H1 (cell line): Measurements from ENCODE around the gene MAP1B.

ENCODE experiments used
- CBX5 ChIP-seq: fragments of 300-800, 300-1000 bp; sonication (generic); IDR thresholded peaks from 2 replicates; pipeline ENCODE4 v1.7.1; 2016; ENCODE audit warnings: antibody characterized with exemption, low read length, low read depth
- EGR1 ChIP-seq: IDR thresholded peaks from 2 replicates; pipeline ENCODE4 v1.6.1; 2011; ENCODE audit warnings: low read depth, low read length, borderline replicate concordance
- EP300 ChIP-seq, 2 experiments: IDR thresholded peaks; 1 replicate in 1 of 2; 2 replicates in 1 of 2; pipeline ENCODE4 v1.6.1; 2011 to 2012; ENCODE audit warnings: low read depth in 2 of 2, low read length in 2 of 2, mild to moderate bottlenecking in 2 of 2, borderline replicate concordance in 1 of 2, inconsistent platforms in 1 of 2, moderate library complexity in 1 of 2
- GABPA ChIP-seq: IDR thresholded peaks from 2 replicates; pipeline ENCODE4 v1.6.1; 2011; ENCODE audit warnings: mild to moderate bottlenecking, low read length, moderate library complexity, borderline replicate concordance; ENCODE audit not compliant: insufficient read depth
- HDAC2 ChIP-seq, 2 experiments: fragments of 300-600 bp in 1 of 2; sonication (generic) in 1 of 2; IDR thresholded peaks; 2 replicates each; pipeline ENCODE4 v1.6.1; 2011 to 2012; ENCODE audit warnings: low read depth in 2 of 2, low read length in 2 of 2, mild to moderate bottlenecking in 2 of 2, moderate library complexity in 2 of 2, borderline replicate concordance in 1 of 2, inconsistent platforms in 1 of 2
- POLR2AphosphoS5 ChIP-seq: IDR thresholded peaks from 2 replicates; pipeline ENCODE4 v1.6.1; 2011; ENCODE audit warnings: low read depth, low read length
- SIRT6 ChIP-seq: IDR thresholded peaks from one replicate; pipeline ENCODE4 v1.7.1; 2012; ENCODE audit warnings: low read length, inconsistent platforms
- SIX5 ChIP-seq: IDR thresholded peaks from 2 replicates; pipeline ENCODE4 v1.6.1; 2011; ENCODE audit warnings: mild to moderate bottlenecking, low read depth, low read length
- TAF1 ChIP-seq: IDR thresholded peaks from 2 replicates; pipeline ENCODE4 v1.6.1; 2011; ENCODE audit warnings: mild to moderate bottlenecking, low read depth, low read length
- TCF12 ChIP-seq: IDR thresholded peaks from 2 replicates; pipeline ENCODE4 v1.6.1; 2011; ENCODE audit warnings: low read depth, mild to moderate bottlenecking, low read length
- TF ChIP-seq, protein P1 (sequence below): IDR thresholded peaks from 2 replicates; pipeline ENCODE4 v1.6.1; 2012; ENCODE audit warnings: low read length, inconsistent platforms
- TF ChIP-seq, protein P2 (sequence below), 3 experiments: IDR thresholded peaks; 1 replicate in 2 of 3; 2 replicates in 1 of 3; pipeline versions ENCODE4 v1.5.1 to v1.6.1; 2011; ENCODE audit warnings: low read length in 3 of 3, mild to moderate bottlenecking in 3 of 3, inconsistent platforms in 2 of 3, low read depth in 1 of 3, moderate library complexity in 1 of 3; ENCODE audit not compliant: insufficient read depth in 1 of 3; ENCODE audit errors: control extremely low read depth in 1 of 3

DNA sequence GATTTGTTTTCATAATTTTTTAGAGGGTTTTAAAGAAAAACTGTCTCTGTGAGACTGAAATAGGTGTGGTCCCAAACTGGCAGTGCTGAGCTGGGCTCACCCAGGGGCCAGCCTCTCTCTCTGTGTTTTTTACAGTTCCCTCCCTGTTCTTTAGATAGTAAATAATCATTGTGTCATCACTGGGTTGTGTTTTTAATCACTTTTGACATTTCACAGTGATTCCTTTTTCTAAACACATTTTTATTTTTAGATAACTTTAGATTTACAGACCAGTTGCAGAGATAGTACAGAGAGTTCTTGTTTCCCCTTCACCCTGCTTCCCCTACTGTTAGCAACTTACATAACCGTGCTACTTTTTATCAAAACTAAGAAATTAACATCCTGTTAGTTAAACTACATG lies 44.4 kb downstream of the MAP1B start:
- TF ChIP-seq HDAC2 (IDR thresholded peaks at IDR 0.05; ENCODE audit: borderline replicate concordance in 1 of 2, low read depth in 2 of 2, low read length in 2 of 2) (no peak), SIRT6 (no peak), TCF12 (no peak), EP300 (IDR thresholded peaks at IDR 0.05; ENCODE audit: borderline replicate concordance in 1 of 2, low read depth in 2 of 2, low read length in 2 of 2) (no peak), TAF1 (no peak), POLR2AphosphoS5 (no peak), EGR1 (no peak), CBX5 (no peak), GABPA (no peak), SIX5 (no peak)
- TF ChIP-seq, protein P1, sequence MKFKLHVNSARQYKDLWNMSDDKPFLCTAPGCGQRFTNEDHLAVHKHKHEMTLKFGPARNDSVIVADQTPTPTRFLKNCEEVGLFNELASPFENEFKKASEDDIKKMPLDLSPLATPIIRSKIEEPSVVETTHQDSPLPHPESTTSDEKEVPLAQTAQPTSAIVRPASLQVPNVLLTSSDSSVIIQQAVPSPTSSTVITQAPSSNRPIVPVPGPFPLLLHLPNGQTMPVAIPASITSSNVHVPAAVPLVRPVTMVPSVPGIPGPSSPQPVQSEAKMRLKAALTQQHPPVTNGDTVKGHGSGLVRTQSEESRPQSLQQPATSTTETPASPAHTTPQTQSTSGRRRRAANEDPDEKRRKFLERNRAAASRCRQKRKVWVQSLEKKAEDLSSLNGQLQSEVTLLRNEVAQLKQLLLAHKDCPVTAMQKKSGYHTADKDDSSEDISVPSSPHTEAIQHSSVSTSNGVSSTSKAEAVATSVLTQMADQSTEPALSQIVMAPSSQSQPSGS, result no peak
- TF ChIP-seq, protein P2, sequence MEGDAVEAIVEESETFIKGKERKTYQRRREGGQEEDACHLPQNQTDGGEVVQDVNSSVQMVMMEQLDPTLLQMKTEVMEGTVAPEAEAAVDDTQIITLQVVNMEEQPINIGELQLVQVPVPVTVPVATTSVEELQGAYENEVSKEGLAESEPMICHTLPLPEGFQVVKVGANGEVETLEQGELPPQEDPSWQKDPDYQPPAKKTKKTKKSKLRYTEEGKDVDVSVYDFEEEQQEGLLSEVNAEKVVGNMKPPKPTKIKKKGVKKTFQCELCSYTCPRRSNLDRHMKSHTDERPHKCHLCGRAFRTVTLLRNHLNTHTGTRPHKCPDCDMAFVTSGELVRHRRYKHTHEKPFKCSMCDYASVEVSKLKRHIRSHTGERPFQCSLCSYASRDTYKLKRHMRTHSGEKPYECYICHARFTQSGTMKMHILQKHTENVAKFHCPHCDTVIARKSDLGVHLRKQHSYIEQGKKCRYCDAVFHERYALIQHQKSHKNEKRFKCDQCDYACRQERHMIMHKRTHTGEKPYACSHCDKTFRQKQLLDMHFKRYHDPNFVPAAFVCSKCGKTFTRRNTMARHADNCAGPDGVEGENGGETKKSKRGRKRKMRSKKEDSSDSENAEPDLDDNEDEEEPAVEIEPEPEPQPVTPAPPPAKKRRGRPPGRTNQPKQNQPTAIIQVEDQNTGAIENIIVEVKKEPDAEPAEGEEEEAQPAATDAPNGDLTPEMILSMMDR (IDR thresholded peaks at IDR 0.05; ENCODE audit: control extremely low read depth in 1 of 3, insufficient read depth in 1 of 3, low read depth in 1 of 3, low read length in 3 of 3), result no peak
